Fibroblast of peridontal ligament (primary cell): ENCODE measurements around the gene PLS3.

Experiments used
- DNase-seq: peaks from one replicate; pipeline ENCODE4 v3.0.0-alpha.2; 2010; ENCODE audit errors: extremely low read depth

Gene PLS3

DNA sequence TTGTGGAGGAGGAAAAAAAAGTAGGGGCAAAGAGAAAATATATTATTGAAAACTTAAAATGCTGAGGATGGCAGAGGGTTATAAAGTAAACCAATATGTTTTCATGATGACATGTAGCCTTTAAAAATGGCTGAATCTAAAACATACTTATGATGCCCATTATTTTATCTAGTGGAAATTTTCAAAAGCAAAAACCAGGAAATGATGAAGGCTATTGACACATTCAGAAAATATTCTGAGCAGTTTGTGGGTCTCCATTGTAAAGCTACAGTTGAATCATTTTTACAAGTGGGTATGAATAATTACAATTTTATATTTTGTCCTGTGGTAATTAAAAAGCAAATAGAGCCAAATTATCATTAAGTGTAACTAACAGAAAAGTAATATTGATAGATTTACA lies 10.7 kb downstream of the PLS3 start:
- no peak for DNase-seq

DNA sequence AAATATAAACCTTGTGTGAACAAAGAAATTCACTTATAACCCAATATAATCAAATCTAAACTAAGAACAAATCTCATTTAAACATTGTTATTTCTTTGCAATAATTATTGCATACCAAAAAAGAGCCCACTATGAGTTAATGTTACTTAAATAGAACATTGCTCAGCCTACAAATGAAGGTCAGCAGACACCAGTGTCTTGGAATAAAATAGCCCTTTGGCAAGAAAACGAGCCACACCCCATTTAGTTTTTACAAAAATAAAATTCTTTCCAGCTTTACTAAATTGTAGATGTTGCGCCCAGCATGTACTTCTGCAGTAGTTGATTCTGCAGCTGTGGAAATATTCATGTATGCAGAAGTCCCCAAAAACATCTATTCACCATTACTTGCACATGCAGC lies 12.2 kb downstream of the PLS3 start:
- peak; percentile 31 for DNase-seq

DNA sequence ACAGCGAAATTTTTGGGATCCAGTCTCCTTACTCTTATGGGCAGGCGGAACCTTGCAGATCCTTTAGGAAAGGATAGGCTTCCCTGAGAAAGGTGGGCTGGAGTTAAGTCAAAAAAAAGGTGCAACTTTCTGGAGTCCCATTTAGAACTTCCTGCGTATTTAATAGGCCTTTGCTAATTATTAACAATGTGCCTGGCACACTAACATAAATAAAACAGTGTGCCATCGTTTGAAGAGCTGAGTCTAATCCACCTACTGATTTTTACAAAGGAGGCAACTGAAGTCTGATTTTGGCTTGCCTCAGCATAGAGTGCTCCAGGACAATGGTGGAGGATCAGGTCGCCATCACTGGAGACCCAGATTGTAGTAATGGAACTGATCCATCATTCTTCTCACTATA lies 15.7 kb downstream of the PLS3 start:
- DNase-seq, result no peak

DNA sequence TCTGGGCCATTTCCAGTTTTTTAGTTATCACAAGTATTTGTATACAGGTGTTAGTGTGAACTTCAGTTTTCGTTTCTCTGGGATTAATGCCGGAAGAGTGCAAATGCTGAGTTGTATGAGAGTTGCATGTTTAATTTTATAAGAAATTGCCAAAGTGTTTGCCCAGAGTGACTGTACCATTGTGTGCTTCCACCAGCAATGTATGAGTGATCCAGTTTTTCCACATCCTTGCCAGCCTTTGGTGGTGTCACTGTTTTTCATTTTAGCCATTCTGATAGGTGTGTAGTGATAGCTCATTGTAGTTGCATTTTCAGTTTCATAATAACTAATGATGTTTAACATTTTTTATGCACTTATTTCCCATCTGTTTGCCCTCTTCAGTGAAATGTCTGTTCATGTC lies 18.4 kb downstream of the PLS3 start:
- no peak for DNase-seq

DNA sequence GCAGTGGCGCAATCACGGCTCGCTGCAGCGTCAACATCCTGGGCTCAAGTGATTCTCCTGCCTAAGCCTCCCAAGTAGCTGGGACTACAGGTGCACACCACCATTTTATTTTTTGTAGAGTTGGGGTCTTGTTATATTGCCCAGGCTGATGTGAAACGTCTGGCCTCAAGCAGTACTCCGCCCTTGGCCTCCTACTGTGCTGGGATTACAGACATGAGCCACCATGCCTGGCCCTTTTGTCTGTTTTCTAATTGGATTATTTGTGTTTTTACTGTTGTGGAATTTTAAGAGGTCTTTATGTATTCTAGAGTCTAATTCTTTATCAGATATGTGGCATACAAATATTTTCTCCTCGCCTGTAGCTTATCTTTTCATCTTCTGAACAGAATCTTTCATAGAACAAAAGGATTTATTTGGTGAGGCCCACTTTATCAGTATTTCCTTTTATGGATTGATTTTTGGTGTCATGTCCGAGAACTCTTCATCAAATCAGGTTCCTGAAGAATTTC lies 18.9 kb downstream of the PLS3 start:
- DNase-seq, result no peak

DNA sequence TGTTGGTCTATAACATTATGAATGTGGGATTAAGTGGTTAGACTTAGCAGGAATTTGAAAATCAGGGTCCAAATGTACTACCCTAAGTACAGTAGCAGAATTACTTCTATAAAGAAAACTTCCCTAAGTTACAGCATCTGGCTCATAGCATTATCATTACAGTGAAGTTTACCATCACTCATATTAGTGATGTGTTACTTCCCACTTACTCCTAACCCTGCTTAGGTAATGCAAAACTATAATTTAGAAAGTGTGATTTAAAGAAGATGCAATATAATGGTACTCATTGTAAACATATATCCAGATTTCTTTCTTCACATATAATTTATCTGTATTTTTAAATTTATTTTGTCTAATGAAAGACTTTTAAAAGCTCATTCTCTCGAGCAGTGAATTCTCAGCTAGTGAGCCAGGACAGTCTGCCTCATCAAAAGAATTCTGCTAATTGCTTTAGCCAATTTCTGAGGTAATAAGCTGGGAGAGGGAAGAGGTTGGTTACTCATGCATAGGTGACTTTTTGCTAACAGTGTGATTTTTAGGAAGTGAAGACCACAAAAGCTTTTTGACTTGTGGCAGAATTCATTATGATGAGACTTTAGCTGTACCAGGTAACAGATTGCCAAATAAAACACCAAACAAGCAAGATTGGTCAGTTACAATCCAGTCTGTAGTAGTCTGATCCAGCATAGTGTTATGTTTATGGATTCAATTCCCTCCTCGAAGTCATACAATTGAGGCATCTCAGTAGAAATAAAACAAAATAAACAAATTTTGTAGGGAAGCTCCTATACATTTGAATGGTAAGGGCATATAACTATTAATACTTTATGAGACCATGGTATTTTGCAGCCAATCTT lies 21.0 kb downstream of the PLS3 start:
- no peak for DNase-seq

DNA sequence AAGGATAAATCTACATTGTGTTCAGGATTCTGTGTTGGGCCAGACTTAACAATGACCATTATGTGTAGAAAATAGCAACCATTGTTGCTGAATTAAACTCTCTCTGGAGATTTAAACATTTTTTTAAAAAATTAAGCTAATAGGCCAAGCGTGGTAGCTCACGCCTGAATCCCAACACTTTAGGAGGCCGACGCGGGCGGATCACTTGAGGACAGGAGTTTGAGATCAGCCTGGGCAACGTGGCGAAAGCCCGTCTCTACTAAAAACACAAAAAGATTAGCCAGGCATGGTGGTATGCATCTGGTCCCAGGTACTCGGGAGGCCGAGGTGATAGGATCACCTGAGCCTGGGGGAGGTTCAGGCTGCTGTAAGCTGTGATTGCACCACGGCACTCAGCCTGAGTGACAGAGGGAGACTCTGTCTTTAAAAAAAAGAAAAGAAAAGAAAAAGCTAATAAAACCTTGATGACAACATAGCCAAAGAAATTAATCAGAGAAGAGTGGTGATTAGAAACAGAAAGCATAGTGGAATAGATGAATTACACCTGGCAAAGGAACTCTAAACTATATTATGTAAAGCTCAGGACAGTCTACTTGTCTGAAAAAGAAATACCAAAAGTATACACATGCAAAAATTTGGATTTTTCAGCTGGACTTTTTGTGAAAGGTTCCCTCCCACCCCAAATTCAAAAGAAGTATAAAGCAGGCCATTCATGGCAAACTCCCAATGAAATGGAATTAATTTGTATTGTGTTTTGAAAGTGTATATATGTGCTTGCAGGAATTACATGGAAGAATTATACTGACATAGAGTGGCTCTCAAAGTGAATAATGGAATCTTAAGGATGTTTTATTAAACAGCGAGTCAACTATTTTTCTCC lies 21.9 kb downstream of the PLS3 start:
- no peak for DNase-seq

DNA sequence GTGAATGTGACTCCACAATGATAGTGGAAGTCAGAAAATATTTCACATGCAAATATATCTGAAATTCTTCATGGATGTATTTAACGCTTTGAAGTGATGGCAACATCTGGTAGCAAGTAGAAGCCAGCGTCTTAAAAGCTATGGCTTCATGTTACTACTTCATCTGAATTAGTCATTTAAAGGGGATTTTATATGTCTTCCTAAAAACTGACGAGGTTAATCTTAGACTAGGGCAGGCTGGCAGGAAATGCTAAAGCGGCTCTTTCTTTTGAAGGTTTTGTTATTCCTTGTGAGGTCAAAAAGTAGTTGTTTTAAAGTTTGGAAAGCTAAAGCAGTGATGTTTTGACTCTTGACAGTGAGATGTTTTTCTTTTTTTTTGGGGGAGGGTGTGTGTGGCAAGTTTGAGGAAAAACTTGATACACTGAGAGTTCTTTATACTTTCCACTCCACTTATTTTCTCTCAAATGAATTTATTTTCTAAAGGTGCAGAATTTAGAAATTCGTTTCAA lies 22.6 kb downstream of the PLS3 start:
- DNase-seq, result peak; percentile 61

DNA sequence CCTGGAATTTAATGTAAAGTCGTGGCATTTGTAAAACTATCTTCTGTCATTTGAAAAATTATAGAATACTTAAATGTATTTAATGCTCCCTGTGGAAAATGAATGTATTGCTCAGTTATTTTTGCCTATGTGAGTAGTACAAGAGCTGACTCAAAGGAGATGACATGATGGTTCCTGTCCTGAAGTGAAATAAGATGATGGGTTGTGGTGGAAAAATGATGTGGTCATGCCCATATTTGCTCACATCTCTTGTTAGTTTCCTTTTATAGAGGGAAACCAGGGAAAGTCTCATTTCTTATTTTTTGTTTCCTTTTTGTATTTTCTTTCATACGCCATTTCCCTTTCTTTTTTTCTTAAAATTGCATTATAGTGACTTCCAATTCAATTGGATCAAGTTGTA lies 23.7 kb downstream of the PLS3 start:
- DNase-seq, result peak; percentile 64

DNA sequence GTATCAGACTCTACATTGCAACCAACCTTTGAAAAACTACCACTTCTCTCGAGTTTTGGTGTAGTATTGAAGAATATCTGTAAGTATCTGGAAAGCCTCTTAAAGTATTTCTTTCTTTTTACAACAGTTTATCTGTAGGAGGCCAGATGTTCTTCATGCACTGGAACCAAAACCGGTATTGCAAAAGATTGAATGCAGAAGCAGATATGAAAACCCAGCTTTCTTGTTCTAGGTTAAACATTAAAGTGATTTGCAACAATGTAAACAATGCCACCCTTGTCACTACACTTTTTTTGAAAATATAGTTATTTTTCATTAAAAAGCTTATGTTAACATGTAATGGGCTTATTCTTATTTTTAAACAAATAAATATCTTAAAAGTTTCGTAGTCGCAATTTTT lies 27.2 kb downstream of the PLS3 start:
- peak; percentile 35 for DNase-seq

DNA sequence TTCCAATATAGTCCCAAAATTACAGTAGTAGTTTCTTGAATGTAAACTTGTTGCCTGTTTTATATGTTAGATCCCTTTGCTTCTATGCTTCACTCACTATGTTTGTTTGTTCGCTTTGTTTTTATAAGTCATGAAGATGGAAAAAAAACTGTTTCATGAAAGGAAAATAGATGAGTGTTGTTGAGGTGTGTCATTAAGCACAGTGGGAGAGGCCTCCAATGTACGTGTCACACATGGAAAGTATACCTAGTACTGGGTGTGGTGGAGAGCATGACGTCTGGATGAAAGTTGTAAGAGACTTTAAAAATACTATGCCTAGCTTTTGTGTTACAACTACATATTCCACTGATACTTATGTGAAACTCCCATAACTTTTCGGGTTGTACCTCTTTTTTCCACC lies 28.4 kb downstream of the PLS3 start:
- DNase-seq, result no peak

DNA sequence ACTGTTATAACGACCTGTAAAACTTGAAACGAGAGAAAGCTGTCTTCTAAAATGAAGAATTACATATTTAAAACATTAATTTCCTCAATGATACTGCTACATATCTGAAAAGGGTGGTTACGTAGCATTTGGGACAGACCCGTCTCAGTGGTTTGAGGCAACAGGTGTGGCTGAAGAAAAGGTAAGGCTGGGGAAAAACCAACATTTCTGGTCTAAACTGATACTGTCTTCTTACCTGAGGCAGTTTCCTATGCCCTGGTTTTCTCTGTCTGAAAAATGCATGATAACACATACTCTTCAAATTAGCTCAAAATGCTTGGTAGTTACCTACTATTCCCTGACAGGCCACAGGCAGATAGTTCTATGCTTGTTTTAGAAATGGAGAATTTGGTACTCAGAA lies 30.4 kb downstream of the PLS3 start:
- no peak for DNase-seq

DNA sequence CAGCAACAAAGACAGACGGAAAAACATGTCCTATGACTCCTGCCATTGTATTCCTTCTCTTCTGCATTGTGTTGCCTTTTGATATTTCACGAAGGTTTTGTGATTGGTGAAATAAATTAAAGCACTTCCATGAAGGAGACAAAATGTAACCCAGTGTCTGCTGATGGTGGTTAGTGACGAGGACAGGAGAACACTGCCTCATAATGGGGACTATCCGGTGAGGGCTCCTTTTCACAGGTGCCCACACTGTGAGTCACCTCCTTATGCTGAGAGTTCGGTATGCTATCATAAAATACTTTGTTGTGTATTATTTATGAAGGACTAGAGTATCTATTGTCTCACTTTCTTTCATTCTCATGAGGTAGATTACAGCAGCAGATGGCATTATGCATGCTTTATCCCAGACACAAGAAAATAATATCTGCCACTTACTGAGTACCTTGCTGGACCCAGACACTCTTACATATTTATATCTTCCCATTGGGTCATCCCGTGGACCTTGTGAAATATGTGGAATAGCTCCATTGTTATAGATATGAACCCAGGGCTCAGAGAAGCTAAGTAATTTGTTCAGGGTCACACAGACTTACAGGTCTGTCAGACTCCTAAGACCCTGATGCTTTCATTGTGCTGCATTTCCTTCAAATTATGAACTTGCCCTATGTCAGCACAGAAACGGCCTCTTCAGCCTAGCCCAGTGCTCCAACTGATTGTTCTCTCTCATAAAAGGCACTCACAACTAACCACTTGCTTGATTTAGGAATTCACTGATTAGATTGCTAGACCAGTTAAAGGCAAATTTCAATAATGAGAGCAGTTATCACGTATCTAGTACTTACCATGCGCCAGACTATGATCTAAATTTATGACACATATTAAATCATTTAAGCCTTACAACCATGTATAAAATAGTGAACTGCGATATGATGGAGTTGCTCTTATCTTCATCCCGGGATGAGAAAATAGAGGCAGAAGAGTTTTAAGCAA lies 31.2 kb downstream of the PLS3 start:
- DNase-seq, result no peak

DNA sequence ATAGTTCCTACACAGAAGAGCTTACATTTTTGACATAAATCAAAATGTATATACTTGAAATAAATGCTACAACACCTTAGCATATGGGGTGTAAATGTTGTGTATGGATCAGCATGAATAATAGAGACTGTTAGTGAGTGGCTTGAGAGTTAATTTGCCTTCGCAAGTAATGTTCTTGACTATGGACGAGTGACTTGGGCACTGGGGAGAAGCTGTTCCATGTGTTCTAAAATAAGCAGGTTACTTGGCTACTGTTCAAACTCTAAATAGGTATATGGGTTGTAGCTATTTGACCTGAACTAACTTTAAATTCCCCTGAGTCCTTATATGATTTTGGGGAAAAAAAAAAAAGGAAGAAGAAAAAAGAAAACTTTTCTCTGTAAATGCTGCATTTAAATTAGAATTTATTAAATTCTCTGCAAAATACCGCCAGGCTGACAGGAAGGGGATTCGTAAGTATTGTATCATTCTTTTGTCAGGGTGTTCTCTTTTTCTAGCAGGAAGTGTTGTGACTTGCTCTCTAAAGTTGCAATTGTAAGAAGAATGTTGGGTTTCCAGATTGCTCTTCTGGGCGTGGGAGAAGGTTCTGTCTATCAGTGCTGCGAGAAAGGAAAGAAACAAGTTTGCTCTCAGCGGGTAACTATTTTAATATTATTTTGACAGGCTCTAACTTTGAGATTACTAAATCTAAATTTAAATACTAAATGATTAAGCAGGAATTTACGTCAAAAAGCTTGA lies 32.2 kb downstream of the PLS3 start:
- peak; percentile 41 for DNase-seq

DNA sequence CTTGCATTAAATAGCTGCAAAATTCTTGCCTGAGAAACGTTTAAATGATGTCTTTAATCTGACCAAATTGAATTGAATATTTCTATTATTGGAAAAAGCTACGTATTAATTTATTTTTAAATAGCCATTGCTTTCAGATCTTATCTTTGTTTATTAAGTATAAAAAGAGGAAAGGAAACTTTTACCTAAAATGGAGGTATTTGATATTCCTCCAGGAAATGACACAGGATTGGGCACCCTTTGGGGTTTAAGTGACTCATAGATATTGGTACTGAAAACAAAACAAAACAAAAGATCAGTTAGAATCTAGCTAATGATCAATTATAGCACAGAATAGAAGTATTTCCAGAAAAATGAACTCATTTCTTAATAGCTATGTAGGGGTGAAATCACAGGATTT lies 34.1 kb downstream of the PLS3 start:
- no peak for DNase-seq

DNA sequence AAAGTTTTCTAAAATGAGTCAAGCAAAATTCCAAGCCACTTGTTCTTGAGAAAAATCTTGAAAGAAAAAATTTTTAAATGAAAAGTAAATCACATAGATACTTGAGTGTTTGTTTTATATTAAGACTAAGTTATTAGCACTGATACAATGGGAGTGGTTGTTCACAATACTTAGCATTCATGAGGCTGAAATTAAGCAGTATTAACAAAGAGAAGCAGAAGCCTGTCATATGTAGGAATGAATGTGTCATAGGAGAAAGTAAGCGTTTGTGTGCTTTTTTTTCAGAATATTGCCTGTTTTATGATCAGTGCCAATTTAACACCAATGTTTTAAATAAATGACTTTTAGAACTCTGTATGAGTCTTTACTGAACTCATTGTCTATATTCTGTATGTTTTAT lies 37.6 kb downstream of the PLS3 start:
- no peak for DNase-seq

DNA sequence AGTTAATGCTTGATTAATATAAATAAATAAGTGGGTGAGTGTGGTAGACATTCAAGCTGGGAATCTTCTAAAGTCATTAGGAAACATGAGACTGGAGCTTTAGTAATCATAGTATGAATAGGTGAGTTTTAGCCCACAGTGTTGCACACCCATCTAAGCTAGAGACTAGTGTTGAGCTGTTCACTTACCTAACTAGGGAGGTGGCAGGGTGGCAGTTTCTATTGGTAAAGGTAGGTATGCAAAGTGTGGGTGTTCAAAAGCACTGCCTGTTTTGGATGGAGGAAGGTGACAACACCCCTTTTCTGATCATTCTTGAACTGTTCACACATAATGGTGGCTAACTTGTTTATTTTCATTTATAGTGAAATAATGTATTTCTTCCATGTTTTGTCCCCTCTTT lies 41.3 kb downstream of the PLS3 start:
- no peak for DNase-seq

DNA sequence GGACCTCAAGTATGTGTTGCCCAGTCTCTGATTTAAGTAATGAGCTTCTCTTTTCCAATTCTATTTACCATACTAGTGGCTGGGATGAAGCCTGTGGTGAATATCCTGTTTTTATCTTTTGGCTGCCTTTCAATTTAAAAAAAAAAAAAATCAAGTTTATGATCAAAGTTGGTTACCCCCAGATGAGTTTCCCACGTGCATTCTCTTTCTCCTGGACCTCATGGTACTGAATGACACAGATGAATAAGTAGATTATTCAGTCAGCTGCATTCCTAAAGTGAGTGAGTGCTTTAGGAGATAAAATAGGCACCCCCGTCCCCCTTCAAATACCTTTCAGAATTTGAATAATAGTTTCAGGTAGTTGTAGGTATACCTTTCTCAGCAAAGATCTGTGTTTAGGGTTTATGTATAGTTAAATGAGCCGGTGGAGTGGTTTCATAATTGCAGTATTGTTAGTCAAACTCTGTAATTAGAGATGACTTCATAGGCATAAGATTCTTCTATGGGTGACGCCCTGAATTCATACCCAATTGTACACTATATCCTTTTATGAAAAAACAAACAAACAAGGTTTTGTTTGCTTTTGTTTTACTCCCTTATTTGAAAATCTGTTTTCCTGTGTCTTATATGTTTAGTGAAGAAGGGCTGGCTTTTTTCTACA lies 41.9 kb downstream of the PLS3 start:
- peak; percentile 29 for DNase-seq

DNA sequence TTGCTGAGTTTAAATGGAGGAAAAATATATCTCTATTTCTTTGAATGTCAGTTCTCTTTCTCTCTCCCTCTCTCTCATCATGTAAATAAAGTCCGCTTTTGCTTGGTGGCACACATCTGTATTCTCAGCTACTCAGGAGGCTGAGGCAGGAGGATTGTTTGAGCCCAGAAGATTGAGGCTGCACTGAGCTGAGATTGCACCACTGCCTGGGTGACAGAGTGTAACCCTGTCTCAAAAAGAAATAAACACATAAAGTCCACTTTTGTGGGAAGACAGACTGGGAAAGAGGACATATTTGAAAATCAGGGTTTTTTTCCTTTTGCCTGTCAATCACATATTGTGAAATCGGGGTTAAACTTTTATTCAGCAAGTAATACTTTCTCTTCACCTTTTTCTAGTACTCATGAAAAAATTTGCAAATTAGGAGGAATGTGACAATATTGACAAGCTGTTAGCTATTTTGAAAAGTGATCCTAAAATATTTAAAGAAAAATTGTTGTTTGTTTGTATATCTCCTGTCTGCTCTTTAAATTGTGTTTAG lies 42.6 kb downstream of the PLS3 start:
- DNase-seq, result no peak

DNA sequence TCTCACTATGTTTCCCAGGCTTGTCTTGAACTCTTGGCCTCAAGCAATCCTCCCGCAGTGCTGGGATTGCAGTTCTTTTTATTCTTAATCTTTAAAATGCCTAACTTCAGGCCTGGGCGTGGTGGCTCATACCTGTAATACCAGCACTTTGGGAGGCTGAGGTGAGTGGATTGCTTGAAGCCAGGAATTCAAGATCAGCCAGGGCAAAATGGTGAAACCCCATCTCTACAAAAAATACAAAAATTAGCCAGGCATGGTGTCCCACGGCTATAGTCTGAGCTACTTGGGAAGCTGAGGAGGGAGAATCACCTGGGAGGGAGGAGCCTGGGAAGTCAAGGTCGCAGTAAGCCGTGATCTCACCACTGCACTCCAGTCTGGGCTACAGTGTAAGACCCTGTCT lies 45.9 kb downstream of the PLS3 start:
- no peak for DNase-seq
